ENCODE measurements around the gene LCMT1. TPM values are rescaled to one million over a fixed set of nuclear protein-coding genes. Genes with fewer than 3 reads are reported as not detected.
A peak's percentile ranks its signal among the peaks of the same experiment; 100 is the strongest.
"Not testable (repeated sequence)": the region's sequence is repeated elsewhere in the genome, so short reads cannot be mapped to it uniquely, and the experiment has no call there.

Gene LCMT1
- total and polyA plus RNA-seq, 9 donors = 29.4 to 58.9 (median 38.3) TPM

- DNase-seq = no peak
- H3K4me1 ChIP-seq (ENCODE audit: insufficient read depth) = no peaks in the 10 kb centered on the region
These were observed 7.5 kb downstream of the LCMT1 start for GRCh38 chr16:25118851-25119578.

DNA sequence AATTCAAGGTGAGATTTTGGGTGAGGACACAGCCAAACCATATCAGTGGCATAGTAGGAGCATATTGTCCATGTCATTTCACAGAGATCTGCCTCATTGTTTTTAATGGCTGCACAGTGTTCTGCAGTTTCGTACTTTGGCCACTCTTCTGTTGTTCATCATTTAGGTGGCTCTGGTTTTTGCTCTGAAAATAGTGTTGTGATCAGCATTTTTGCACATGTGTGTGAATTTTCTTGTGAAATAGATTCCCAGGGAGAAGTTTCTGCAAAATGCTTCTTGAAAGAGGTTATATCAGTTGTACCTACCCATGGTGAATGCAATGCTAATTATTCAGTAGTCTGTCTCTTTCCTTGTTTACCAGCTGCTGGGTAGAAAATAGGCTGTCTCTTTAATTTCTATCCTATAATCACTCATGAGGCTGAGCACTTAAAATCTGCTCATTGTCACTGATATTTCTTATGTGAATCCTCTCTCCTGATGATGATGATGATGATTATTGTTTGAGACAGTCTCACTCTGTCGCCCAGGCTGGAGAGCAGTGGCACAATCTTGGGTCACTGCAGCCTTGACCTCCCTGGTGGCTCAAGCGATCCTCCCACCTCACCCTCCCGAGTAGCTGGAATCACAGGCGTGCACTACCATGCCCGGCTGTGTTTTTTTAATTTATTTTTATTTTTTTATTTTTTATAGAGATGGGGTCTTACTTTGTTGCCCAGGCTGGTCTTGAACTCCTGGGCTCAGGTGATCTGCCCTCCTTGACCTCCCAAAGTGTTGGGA is 10.5 kb downstream of the LCMT1 start:
- Histone ChIP-seq H3K4me3 (no peak overlapping the region), H3K4me1 (ENCODE audit: insufficient read depth) (no peaks in the 10 kb centered on the region), H3K27me3 (no peaks in the 10 kb centered on the region), H3K36me3 (no peaks in the 10 kb centered on the region), H3K27ac (no peak overlapping the region), H3K9me3 (no peaks in the 10 kb centered on the region)
- 33 to 49% (median 38%) methylated on average over 6 of the region's 6 CpGs for WGBS, 3 donors
- TF ChIP-seq POLR2A (IDR thresholded peaks at IDR 0.05) = no peak
- no peak for TF ChIP-seq EP300 (IDR thresholded peaks at IDR 0.05)
- no peak for TF ChIP-seq CTCF (IDR thresholded peaks at IDR 0.05)
- no peak for DNase-seq
- intact Hi-C loops (cut with DNase I) = no loop called here

More at GRCh38 chr16:25118851-25119578, 7.5 kb downstream of the LCMT1 start:
- intact Hi-C loops (cut with DNase I) = no loop called here
- Histone ChIP-seq H3K9me3 (no peaks in the 10 kb centered on the region), H3K4me3 (no peak overlapping the region), H3K27ac (no peak overlapping the region), H3K27me3 (no peaks in the 10 kb centered on the region), H3K36me3 (no peaks in the 10 kb centered on the region)
- TF ChIP-seq EP300 (IDR thresholded peaks at IDR 0.05) = no peak
- TF ChIP-seq POLR2A (IDR thresholded peaks at IDR 0.05) = no peak
- no peak for TF ChIP-seq CTCF (IDR thresholded peaks at IDR 0.05)
- WGBS, 3 donors = 82 to 84% (median 83%) methylated on average over 14 of the region's 14 CpGs

GRCh38 chr16:25124503-25124902 is 13.0 kb downstream of the LCMT1 start:
- H3K36me3 ChIP-seq = no peaks in the 10 kb centered on the region
- no peak overlapping the region for H3K27ac ChIP-seq
- intact Hi-C loops (cut with DNase I) = no loop called here
- H3K9me3 ChIP-seq = no peaks in the 10 kb centered on the region
- H3K4me3 ChIP-seq = no peak overlapping the region
- TF ChIP-seq EP300 (IDR thresholded peaks at IDR 0.05) = no peak
- no peak for TF ChIP-seq POLR2A (IDR thresholded peaks at IDR 0.05)
- TF ChIP-seq CTCF (IDR thresholded peaks at IDR 0.05) = no peak
- 71 to 78% (median 75%) methylated on average over 3 of the region's 3 CpGs for WGBS, 3 donors
- DNase-seq = no peak
- no peaks in the 10 kb centered on the region for H3K4me1 ChIP-seq (ENCODE audit: insufficient read depth)
- no peaks in the 10 kb centered on the region for H3K27me3 ChIP-seq

GRCh38 chr16:25126086-25126666 is 14.6 kb downstream of the LCMT1 start:
- WGBS, 3 donors = 70 to 73% (median 71%) methylated on average over 13 of the region's 13 CpGs
- intact Hi-C loops (cut with DNase I) = loop anchor here in 3 of 4 donors (2.0 to 5.0 kb wide), 2 partner anchors 71 to 101 kb away; no protein-coding TSS in a partner anchor
- not testable (repeated sequence) for H3K4me1 ChIP-seq (ENCODE audit: insufficient read depth); H3K27ac ChIP-seq; H3K4me3 ChIP-seq; H3K36me3 ChIP-seq; H3K9me3 ChIP-seq; H3K27me3 ChIP-seq
- peak in 1 of 5 donors; percentile 25 for DNase-seq

All from ovary (tissue), 9 donors.